Measurements from ENCODE around the gene JOSD1. TPM values are rescaled to one million over a fixed set of nuclear protein-coding genes. Genes with fewer than 3 reads are reported as not detected.
A peak's percentile ranks its signal among the peaks of the same experiment; 100 is the strongest.

The JOSD1 gene
- total RNA-seq, 1 experiment from 2014 or later = 43.3 TPM

- no peak for DNase-seq (ENCODE audit: low spot score)
Observed at GRCh38 chr22:38713921-38714320, 13.2 kb upstream of the JOSD1 start.

DNA sequence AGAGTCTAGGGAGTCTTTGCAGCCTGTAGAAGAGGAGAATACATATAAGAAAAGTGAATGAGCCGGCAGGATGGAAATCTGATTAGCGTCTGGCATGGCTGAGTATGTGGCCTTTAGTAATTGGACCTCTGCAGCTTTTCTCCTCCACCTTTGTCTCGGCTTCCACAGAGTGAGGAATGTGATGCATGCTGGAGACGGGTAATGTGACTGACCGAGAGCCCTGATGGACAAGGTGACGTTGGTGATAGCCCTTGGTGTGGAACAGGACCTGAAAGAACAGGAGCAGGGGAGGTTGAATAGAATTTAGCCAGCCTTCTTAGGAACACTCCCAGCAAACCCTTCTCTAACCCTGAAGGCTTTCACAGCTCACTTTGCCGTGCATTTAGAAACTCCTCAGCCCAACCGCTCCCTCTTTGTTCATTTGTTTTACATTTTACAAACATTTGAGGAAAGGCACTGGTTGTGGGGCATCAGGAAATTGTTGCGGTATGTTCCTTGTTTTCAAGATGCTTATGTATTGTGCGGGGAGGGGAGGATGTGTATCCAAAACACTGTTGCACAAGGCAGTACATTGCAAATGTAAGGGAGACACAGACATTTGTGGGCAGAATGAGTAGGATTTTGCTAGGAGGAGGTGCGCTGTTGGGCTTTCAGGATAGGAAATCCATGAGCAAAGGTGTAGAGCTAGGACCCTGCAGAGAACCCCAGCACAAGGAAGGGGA, 11.9 kb upstream of the JOSD1 start:
- DNase-seq (ENCODE audit: low spot score) = no peak

GRCh38 chr22:38710866-38711265, 10.1 kb upstream of the JOSD1 start:
- DNase-seq (ENCODE audit: low spot score) = no peak

DNA sequence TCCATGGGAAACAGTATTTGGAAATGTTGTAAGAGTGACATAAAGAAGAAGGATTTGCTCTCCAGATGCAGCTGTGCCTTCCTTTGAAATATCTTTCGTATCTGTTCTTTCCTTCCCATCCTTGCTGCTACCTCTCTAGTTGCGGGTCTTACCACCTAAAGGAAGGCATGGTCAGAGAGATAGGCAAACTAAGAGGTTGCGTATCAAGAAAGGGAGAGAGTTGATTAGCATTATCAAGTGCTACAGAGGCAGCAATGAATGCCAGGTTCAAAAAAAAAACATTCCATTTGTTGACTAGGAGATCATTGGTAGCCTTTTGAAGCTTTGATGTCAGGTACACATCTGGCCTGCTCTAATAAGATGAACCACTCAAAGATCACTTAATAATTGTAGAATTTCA, 9.6 kb upstream of the JOSD1 start:
- DNase-seq (ENCODE audit: low spot score) = no peak

- DNase-seq (ENCODE audit: low spot score) = no peak
Observed at GRCh38 chr22:38709306-38709705, 8.6 kb upstream of the JOSD1 start.

DNA sequence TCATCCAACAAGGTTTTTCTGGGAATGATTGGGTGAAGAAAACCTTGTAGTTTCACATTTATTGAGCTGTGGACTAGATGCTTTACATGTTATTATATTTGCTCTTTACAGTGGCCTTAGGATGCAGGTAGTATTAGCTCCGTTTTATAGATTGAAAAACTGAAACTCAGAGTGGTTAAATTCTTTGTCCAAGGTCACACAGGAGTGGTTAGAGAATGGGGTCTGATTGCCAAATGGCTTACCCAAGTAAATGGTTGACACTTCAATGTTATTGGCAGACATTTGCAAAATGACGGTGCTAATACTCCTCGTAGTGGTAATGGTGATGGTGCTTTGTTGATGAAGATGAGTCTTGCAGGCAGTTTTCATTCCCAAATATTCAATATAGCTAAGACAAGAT, 7.2 kb upstream of the JOSD1 start:
- no peak for DNase-seq (ENCODE audit: low spot score)

- DNase-seq (ENCODE audit: low spot score) = peak; percentile 40
Observed at GRCh38 chr22:38707346-38707745, 6.6 kb upstream of the JOSD1 start.

DNA sequence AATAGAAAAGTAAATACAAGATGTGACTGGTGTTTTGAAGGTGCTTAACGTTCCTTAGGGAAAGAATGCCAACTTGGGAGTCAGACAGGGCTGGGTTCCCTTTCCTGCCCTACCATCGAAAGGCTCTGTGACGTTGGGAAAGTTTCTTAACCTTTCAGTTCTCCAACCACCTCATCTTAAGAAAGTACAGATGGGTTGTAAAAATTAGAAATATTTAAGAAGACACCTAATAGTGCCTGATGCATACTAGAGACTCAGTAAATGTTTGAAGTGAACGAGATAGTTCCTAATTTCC, 6.1 kb upstream of the JOSD1 start:
- DNase-seq (ENCODE audit: low spot score) = no peak

DNA sequence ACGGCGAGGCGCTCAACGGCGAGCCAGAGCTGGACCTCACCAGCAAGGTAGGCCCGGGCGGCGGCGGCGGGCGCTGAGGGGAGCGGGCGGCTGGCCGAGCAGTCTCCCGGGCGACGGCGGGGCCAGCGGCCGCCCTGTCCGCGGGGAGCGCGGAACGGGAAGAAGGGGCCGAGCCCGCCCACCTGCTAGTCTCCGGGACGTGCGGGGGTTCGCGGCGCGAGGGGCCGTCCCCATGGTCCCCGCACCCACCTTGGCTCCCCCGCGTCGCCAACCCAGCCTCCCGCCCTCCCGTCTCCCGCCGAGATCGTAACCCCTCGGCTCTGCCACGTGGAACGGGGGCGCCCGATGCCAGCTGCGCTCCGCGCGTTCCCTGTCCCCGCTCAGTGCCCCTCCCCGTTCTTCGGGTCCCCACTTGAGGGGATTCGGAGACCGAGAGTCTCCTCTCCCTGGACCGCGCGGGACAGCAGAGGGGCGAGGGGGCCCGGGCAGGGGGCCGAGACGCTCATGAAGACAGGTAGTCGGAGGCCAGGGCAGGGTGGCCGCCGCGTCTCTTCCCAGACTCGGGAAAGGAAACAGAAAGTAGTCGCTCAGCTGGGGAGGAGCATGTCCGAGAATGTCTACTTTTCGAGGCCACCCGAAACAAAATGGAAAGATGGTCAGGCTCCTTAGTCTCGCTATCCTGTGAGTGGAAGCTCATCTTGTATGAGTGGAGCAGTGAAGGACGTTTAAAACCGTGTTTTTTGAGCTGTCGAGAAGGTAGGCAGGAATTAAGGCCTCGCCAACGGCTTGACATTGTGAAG, 5.6 kb upstream of the JOSD1 start:
- no peak for DNase-seq (ENCODE audit: low spot score)

- DNase-seq (ENCODE audit: low spot score) = peak; percentile 99
Observed at GRCh38 chr22:38705235-38706100, 4.7 kb upstream of the JOSD1 start, which contains the start of gene GTPBP1. GTPBP1 (plus strand) TSS chr22:38705944; CDS start chr22:38705956, 12 bp downstream.

DNA sequence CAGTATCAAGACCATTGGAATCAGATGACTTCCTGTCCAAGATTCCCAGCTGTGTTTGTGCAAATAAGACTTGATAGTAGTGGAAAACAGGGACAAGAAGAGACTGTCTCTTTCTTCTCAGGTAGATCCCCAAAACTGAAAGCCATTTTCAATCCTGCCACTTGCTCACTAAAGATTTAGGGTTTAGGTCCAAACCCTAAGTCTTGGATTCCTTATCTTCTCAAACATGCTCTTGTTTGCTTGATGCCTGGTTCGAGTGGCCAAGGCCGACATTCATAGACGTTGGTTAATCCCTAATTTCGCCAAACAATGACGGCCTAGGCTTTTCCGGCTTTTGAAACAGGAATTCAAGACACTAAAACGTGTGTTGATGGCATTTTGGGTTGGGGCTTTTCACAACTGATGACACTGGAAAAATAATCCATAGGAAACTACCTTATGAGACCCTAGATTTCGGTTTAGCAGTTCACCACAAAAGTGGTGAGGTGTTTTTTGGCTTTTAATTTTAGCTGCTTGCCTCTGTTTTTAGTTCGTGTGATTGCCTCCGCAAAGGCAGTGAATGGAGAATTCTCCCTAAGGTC, 4.0 kb upstream of the JOSD1 start:
- no peak for DNase-seq (ENCODE audit: low spot score)

GRCh38 chr22:38700270-38700788, 414 bp downstream of the JOSD1 start:
- no peak for DNase-seq (ENCODE audit: low spot score)

- DNase-seq (ENCODE audit: low spot score) = no peak
Observed at GRCh38 chr22:38699784-38700183, 959 bp downstream of the JOSD1 start.

DNA sequence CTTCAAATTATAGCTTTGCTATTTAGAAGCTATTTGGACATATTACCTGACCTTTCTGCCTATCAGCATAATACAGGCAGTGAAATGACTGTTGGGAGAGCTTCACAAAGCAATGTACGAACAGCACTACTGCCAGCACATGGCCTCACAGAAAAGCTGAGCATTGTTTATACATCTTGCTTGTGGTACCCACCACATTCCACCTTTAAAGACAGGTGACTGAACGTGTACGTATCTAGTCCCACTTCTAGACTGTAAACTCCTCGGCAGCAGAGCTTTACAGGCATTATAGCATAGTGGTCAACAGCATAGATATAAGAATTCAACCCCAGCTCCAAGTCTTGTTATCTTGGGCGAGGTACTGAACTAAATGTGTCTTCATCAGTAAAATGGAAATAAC, 1.6 kb downstream of the JOSD1 start:
- DNase-seq (ENCODE audit: low spot score) = no peak

- DNase-seq (ENCODE audit: low spot score) = no peak
Observed at GRCh38 chr22:38698407-38699094, 2.2 kb downstream of the JOSD1 start.

- no peak for DNase-seq (ENCODE audit: low spot score)
Observed at GRCh38 chr22:38697425-38698089, 3.2 kb downstream of the JOSD1 start.

DNA sequence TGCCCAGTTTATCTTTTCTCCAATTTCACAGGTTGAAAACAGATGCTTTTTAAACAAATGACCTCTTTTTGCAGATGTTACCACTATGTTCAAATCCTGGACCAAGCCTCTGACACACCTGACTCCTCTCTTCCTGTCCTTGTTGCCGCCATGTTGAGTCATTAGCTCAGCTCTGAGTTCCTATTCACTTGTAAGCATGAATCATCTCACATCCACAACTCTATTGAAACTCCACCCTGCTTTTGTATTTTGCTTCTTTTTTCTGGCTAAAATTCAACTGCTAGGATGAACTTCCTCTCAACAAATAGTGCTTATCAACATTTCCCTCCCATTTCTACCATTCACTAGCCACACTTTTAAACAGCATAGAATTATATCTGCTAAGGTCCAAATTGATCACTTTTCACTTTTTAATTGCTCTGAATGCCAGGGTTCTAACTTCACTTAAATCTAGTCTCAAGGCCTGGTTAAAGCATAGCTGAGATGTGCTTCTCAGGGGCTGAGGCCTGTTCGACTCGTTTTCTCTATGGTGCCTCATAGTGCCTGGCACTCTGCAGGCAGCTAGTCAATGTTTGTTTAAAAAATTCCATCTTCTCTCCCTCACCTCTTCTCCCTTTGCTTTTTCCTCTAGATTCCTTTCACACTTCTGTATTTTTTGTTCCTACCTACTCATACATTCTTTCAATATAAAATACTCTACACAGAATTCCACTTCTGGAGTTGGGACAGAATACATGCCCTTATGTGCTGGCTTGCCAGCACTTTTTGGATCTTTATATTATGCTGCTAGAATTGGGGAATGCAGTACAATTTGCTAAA, 3.9 kb downstream of the JOSD1 start:
- DNase-seq (ENCODE audit: low spot score) = peak; percentile 81

GRCh38 chr22:38694940-38695339, 5.8 kb downstream of the JOSD1 start:
- DNase-seq (ENCODE audit: low spot score) = no peak

DNA sequence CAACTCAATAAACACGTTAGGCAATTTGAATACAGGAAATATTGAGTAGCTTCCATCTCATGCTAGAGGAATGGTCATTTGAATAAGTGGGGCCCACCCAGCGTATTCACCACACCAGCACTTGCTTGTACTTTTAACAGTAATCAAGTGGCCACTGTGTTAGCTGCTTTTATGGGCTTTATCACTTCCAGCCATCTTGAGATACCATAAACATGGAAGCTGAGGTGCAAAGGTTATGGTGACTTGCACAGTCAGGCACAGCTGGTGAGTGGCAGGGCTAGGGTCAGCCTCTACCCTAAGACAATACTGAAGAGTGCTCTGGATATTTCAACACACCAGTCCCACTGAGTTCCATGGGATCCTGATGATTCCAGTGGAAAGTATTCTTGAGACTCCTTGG, 6.7 kb downstream of the JOSD1 start:
- no peak for DNase-seq (ENCODE audit: low spot score)

GRCh38 chr22:38689651-38690050, 11.1 kb downstream of the JOSD1 start:
- DNase-seq (ENCODE audit: low spot score) = no peak

All from A172 (cell line).